ENCODE data around the gene CPT1B.
"Not testable (repeated sequence)": the region's sequence is repeated elsewhere in the genome, so short reads cannot be mapped to it uniquely, and the experiment has no call there.

The CPT1B gene

GRCh38 chr22:50527921-50528681, 50.1 kb downstream of the CPT1B start:
- no peak for DNase-seq (ENCODE audit: low spot score)

GRCh38 chr22:50526834-50527801, 51.1 kb downstream of the CPT1B start:
- peak; percentile 71 for DNase-seq (ENCODE audit: low spot score)

- DNase-seq (ENCODE audit: low spot score) = peak; percentile 82
Measured at GRCh38 chr22:50526108-50526833, 52.0 kb downstream of the CPT1B start.

- DNase-seq (ENCODE audit: low spot score) = no peak
Measured at GRCh38 chr22:50525858-50526107, 52.4 kb downstream of the CPT1B start.

- peak; percentile 97 for DNase-seq (ENCODE audit: low spot score)
Measured at GRCh38 chr22:50525104-50525857, 52.9 kb downstream of the CPT1B start, which contains the start of gene SCO2. Gene SCO2, minus strand, starts transcription at chr22:50525598. Its CDS starts 1,187 bp downstream, at chr22:50524411.

- no peak for DNase-seq (ENCODE audit: low spot score)
Measured at GRCh38 chr22:50524676-50525103, 53.5 kb downstream of the CPT1B start.

GRCh38 chr22:50523806-50524675, 54.2 kb downstream of the CPT1B start:
- peak; percentile 33 for DNase-seq (ENCODE audit: low spot score)

- no peak for DNase-seq (ENCODE audit: low spot score)
Measured at GRCh38 chr22:50523458-50523805, 54.8 kb downstream of the CPT1B start.

- DNase-seq (ENCODE audit: low spot score) = no peak
Measured at GRCh38 chr22:50522806-50523438, 55.3 kb downstream of the CPT1B start.

GRCh38 chr22:50522208-50522805, 55.9 kb downstream of the CPT1B start:
- no peak for DNase-seq (ENCODE audit: low spot score)

GRCh38 chr22:50521710-50522109, 56.5 kb downstream of the CPT1B start:
- no peak for DNase-seq (ENCODE audit: low spot score)

- no peak for DNase-seq (ENCODE audit: low spot score)
Measured at GRCh38 chr22:50520826-50521453, 57.3 kb downstream of the CPT1B start.

GRCh38 chr22:50520184-50520583, 58.0 kb downstream of the CPT1B start:
- not testable (repeated sequence) for DNase-seq (ENCODE audit: low spot score)

- DNase-seq (ENCODE audit: low spot score) = no peak
Measured at GRCh38 chr22:50519151-50519550, 59.1 kb downstream of the CPT1B start.
